ENCODE measurements around the gene FIGNL2.

Gene FIGNL2

GRCh38 chr12:51874486-51874885, 26.0 kb upstream of the FIGNL2 start:
- DNase-seq (ENCODE audit: low read depth, low spot score): no peak

- DNase-seq (ENCODE audit: low read depth, low spot score): peak; percentile 89
Measured at GRCh38 chr12:51874000-51874399, 25.5 kb upstream of the FIGNL2 start.

- no peak for DNase-seq (ENCODE audit: low read depth, low spot score)
Measured at GRCh38 chr12:51873251-51873994, 24.9 kb upstream of the FIGNL2 start.

- DNase-seq (ENCODE audit: low read depth, low spot score): no peak
Measured at GRCh38 chr12:51872689-51872981, 24.1 kb upstream of the FIGNL2 start.

- no peak for DNase-seq (ENCODE audit: low read depth, low spot score)
Measured at GRCh38 chr12:51871918-51872688, 23.6 kb upstream of the FIGNL2 start.

GRCh38 chr12:51871126-51871525, 22.6 kb upstream of the FIGNL2 start:
- DNase-seq (ENCODE audit: low read depth, low spot score): no peak

- no peak for DNase-seq (ENCODE audit: low read depth, low spot score)
Measured at GRCh38 chr12:51870504-51870903, 22.0 kb upstream of the FIGNL2 start.

GRCh38 chr12:51869931-51870330, 21.4 kb upstream of the FIGNL2 start:
- no peak for DNase-seq (ENCODE audit: low read depth, low spot score)

GRCh38 chr12:51869496-51869865, 21.0 kb upstream of the FIGNL2 start:
- no peak for DNase-seq (ENCODE audit: low read depth, low spot score)

- DNase-seq (ENCODE audit: low read depth, low spot score): no peak
Measured at GRCh38 chr12:51868821-51869495, 20.4 kb upstream of the FIGNL2 start.

- no peak for DNase-seq (ENCODE audit: low read depth, low spot score)
Measured at GRCh38 chr12:51867796-51868428, 19.4 kb upstream of the FIGNL2 start.

- DNase-seq (ENCODE audit: low read depth, low spot score): no peak
Measured at GRCh38 chr12:51867371-51867770, 18.9 kb upstream of the FIGNL2 start.

GRCh38 chr12:51866762-51867161, 18.2 kb upstream of the FIGNL2 start:
- DNase-seq (ENCODE audit: low read depth, low spot score): no peak

GRCh38 chr12:51866324-51866723, 17.8 kb upstream of the FIGNL2 start:
- DNase-seq (ENCODE audit: low read depth, low spot score): no peak

- no peak for DNase-seq (ENCODE audit: low read depth, low spot score)
Measured at GRCh38 chr12:51865757-51866270, 17.3 kb upstream of the FIGNL2 start.

GRCh38 chr12:51864833-51865670, 16.5 kb upstream of the FIGNL2 start:
- DNase-seq (ENCODE audit: low read depth, low spot score): peak; percentile 63

- DNase-seq (ENCODE audit: low read depth, low spot score): peak; percentile 91
Measured at GRCh38 chr12:51863933-51864832, 15.7 kb upstream of the FIGNL2 start.

- peak; percentile 86 for DNase-seq (ENCODE audit: low read depth, low spot score)
Measured at GRCh38 chr12:51863363-51863932, 14.9 kb upstream of the FIGNL2 start.

- DNase-seq (ENCODE audit: low read depth, low spot score): peak; percentile 24
Measured at GRCh38 chr12:51862947-51863346, 14.4 kb upstream of the FIGNL2 start.

GRCh38 chr12:51860986-51861385, 12.5 kb upstream of the FIGNL2 start:
- DNase-seq (ENCODE audit: low read depth, low spot score): no peak
